HG02588 (cell line): ENCODE results near the gene TFCP2L1.

Source experiments
- ATAC-seq: cut with Tn5 transposase; IDR thresholded peaks from one replicate; pipeline ENCODE4 v1.9.1; 2021; ENCODE audit warnings: mild to moderate bottlenecking, moderate library complexity; ENCODE audit not compliant: unreplicated experiment

Gene TFCP2L1

GRCh38 chr2:121295911-121296650, 11.1 kb upstream of the TFCP2L1 start:
- no peak for ATAC-seq

GRCh38 chr2:121294881-121295840, 10.2 kb upstream of the TFCP2L1 start:
- no peak for ATAC-seq

- no peak for ATAC-seq
Measured at GRCh38 chr2:121293450-121294325, 8.7 kb upstream of the TFCP2L1 start.

GRCh38 chr2:121291251-121291580, 6.2 kb upstream of the TFCP2L1 start:
- no peak for ATAC-seq

GRCh38 chr2:121289271-121289670, 4.3 kb upstream of the TFCP2L1 start:
- ATAC-seq, result no peak

GRCh38 chr2:121288454-121289231, 3.6 kb upstream of the TFCP2L1 start:
- ATAC-seq, result no peak

GRCh38 chr2:121287956-121288355, 3.0 kb upstream of the TFCP2L1 start:
- no peak for ATAC-seq

GRCh38 chr2:121287146-121287798, 2.3 kb upstream of the TFCP2L1 start:
- ATAC-seq, result no peak

GRCh38 chr2:121286506-121286905, 1.5 kb upstream of the TFCP2L1 start:
- no peak for ATAC-seq

GRCh38 chr2:121285926-121286325, 924 bp upstream of the TFCP2L1 start:
- ATAC-seq, result no peak

GRCh38 chr2:121283670-121284462, 1.1 kb downstream of the TFCP2L1 start:
- no peak for ATAC-seq

- no peak for ATAC-seq
Measured at GRCh38 chr2:121282800-121283385, 2.1 kb downstream of the TFCP2L1 start.

GRCh38 chr2:121281694-121282093, 3.3 kb downstream of the TFCP2L1 start:
- ATAC-seq, result no peak

- no peak for ATAC-seq
Measured at GRCh38 chr2:121281107-121281506, 3.9 kb downstream of the TFCP2L1 start.

GRCh38 chr2:121279476-121280220, 5.4 kb downstream of the TFCP2L1 start:
- no peak for ATAC-seq

- ATAC-seq, result no peak
Measured at GRCh38 chr2:121276341-121276740, 8.7 kb downstream of the TFCP2L1 start.

- ATAC-seq, result no peak
Measured at GRCh38 chr2:121273116-121273515, 11.9 kb downstream of the TFCP2L1 start.

- no peak for ATAC-seq
Measured at GRCh38 chr2:121272596-121272995, 12.4 kb downstream of the TFCP2L1 start.
